Mucosa of stomach (tissue), 1 donor: ENCODE data around the gene INSR.

Experiments
- H3K27me3 ChIP-seq: one replicate; pipeline ENCODE4 v1.7.0; 2013; ENCODE audit warnings: mild to moderate bottlenecking, low read length; ENCODE audit not compliant: control insufficient read depth, insufficient read depth
- H3K36me3 ChIP-seq: one replicate; pipeline ENCODE4 v1.7.0; 2013; ENCODE audit warnings: low read length; ENCODE audit not compliant: control insufficient read depth, insufficient read depth
- H3K4me1 ChIP-seq: one replicate; pipeline ENCODE4 v1.7.0; 2013; ENCODE audit warnings: mild to moderate bottlenecking, low read length; ENCODE audit not compliant: control insufficient read depth, insufficient read depth
- H3K4me3 ChIP-seq: one replicate; pipeline ENCODE4 v1.7.0; 2013; ENCODE audit warnings: low read length
- H3K9ac ChIP-seq: one replicate; pipeline ENCODE4 v1.7.0; 2013; ENCODE audit warnings: mild to moderate bottlenecking, low read length, moderate library complexity
- H3K9me3 ChIP-seq: one replicate; pipeline ENCODE4 v1.7.0; 2013; ENCODE audit warnings: mild to moderate bottlenecking, low read length, moderate library complexity; ENCODE audit not compliant: control insufficient read depth
- donor health status: Pancreatic carcinoma.

Gene INSR

GRCh38 chr19:7137120-7137519 lies 157.1 kb downstream of the INSR start:
- Histone ChIP-seq H3K27me3 (no peaks in the 10 kb centered on the region), H3K9me3 (no peaks in the 10 kb centered on the region), H3K4me1 (peaks cover 16% of the 10 kb centered on the region), H3K36me3 (peaks cover 7% of the 10 kb centered on the region), H3K4me3 (no peak overlapping the region), H3K9ac (no peak overlapping the region)

GRCh38 chr19:7132054-7132453 lies 162.2 kb downstream of the INSR start:
- Histone ChIP-seq H3K4me3 (no peak overlapping the region), H3K36me3 (no peaks in the 10 kb centered on the region), H3K9ac (no peak overlapping the region), H3K9me3 (no peaks in the 10 kb centered on the region), H3K27me3 (no peaks in the 10 kb centered on the region), H3K4me1 (peaks cover 16% of the 10 kb centered on the region)

GRCh38 chr19:7130043-7130442 lies 164.2 kb downstream of the INSR start:
- peaks cover 8% of the 10 kb centered on the region for H3K36me3 ChIP-seq

GRCh38 chr19:7126132-7126531 lies 168.1 kb downstream of the INSR start:
- H3K4me1 ChIP-seq = no peaks in the 10 kb centered on the region
- no peak overlapping the region for H3K4me3 ChIP-seq
- peaks cover 12% of the 10 kb centered on the region for H3K36me3 ChIP-seq
- H3K9me3 ChIP-seq = peaks cover 5% of the 10 kb centered on the region
- no peaks in the 10 kb centered on the region for H3K27me3 ChIP-seq
- no peak overlapping the region for H3K9ac ChIP-seq

More at GRCh38 chr19:7130043-7130442, 164.2 kb downstream of the INSR start:
- H3K4me1 ChIP-seq = peaks cover 4% of the 10 kb centered on the region
- H3K4me3 ChIP-seq = no peak overlapping the region
- H3K27me3 ChIP-seq = no peaks in the 10 kb centered on the region
- H3K9ac ChIP-seq = no peak overlapping the region
- peaks cover 5% of the 10 kb centered on the region for H3K9me3 ChIP-seq

GRCh38 chr19:7125221-7125620 lies 169.0 kb downstream of the INSR start:
- Histone ChIP-seq H3K36me3 (peaks cover 12% of the 10 kb centered on the region), H3K4me1 (no peaks in the 10 kb centered on the region), H3K9ac (no peak overlapping the region), H3K9me3 (peaks cover 5% of the 10 kb centered on the region), H3K4me3 (no peak overlapping the region), H3K27me3 (no peaks in the 10 kb centered on the region)

- H3K4me3 ChIP-seq = no peak overlapping the region
- H3K9ac ChIP-seq = no peak overlapping the region
- H3K36me3 ChIP-seq = peaks cover 12% of the 10 kb centered on the region
- no peaks in the 10 kb centered on the region for H3K4me1 ChIP-seq
- peaks cover 5% of the 10 kb centered on the region for H3K9me3 ChIP-seq
- H3K27me3 ChIP-seq = no peaks in the 10 kb centered on the region
Observed at GRCh38 chr19:7124782-7125181, 169.4 kb downstream of the INSR start.

GRCh38 chr19:7122701-7123100 lies 171.5 kb downstream of the INSR start:
- Histone ChIP-seq H3K4me1 (no peaks in the 10 kb centered on the region), H3K9me3 (peaks cover 5% of the 10 kb centered on the region), H3K4me3 (no peak overlapping the region), H3K27me3 (no peaks in the 10 kb centered on the region), H3K36me3 (peaks cover 12% of the 10 kb centered on the region), H3K9ac (no peak overlapping the region)

GRCh38 chr19:7120499-7120898 lies 173.7 kb downstream of the INSR start:
- no peak overlapping the region for H3K4me3 ChIP-seq
- H3K9ac ChIP-seq = no peak overlapping the region
- no peaks in the 10 kb centered on the region for H3K4me1 ChIP-seq
- no peaks in the 10 kb centered on the region for H3K9me3 ChIP-seq
- no peaks in the 10 kb centered on the region for H3K27me3 ChIP-seq
- peaks cover 4% of the 10 kb centered on the region for H3K36me3 ChIP-seq

- Histone ChIP-seq H3K4me1 (no peaks in the 10 kb centered on the region), H3K9ac (no peak overlapping the region), H3K27me3 (no peaks in the 10 kb centered on the region), H3K36me3 (peaks cover under 1% of the 10 kb centered on the region), H3K9me3 (no peaks in the 10 kb centered on the region), H3K4me3 (no peak overlapping the region)
Observed at GRCh38 chr19:7119582-7119981, 174.6 kb downstream of the INSR start.

GRCh38 chr19:7117248-7117647 lies 177.0 kb downstream of the INSR start:
- Histone ChIP-seq H3K9ac (no peak overlapping the region), H3K4me1 (no peaks in the 10 kb centered on the region), H3K36me3 (no peaks in the 10 kb centered on the region), H3K4me3 (no peak overlapping the region), H3K9me3 (no peaks in the 10 kb centered on the region), H3K27me3 (no peaks in the 10 kb centered on the region)

- no peaks in the 10 kb centered on the region for H3K27me3 ChIP-seq
- no peaks in the 10 kb centered on the region for H3K4me1 ChIP-seq
- H3K9me3 ChIP-seq = no peaks in the 10 kb centered on the region
- no peak overlapping the region for H3K4me3 ChIP-seq
- no peaks in the 10 kb centered on the region for H3K36me3 ChIP-seq
- H3K9ac ChIP-seq = no peak overlapping the region
Observed at GRCh38 chr19:7115721-7116120, 178.5 kb downstream of the INSR start.

GRCh38 chr19:7113233-7113632 lies 181.0 kb downstream of the INSR start:
- H3K36me3 ChIP-seq = no peaks in the 10 kb centered on the region
- H3K4me1 ChIP-seq = no peaks in the 10 kb centered on the region
- no peak overlapping the region for H3K9ac ChIP-seq
- no peaks in the 10 kb centered on the region for H3K9me3 ChIP-seq
- no peaks in the 10 kb centered on the region for H3K27me3 ChIP-seq
- H3K4me3 ChIP-seq = no peak overlapping the region

- no peaks in the 10 kb centered on the region for H3K27me3 ChIP-seq
- H3K9me3 ChIP-seq = no peaks in the 10 kb centered on the region
- no peak overlapping the region for H3K9ac ChIP-seq
- H3K4me1 ChIP-seq = no peaks in the 10 kb centered on the region
- no peaks in the 10 kb centered on the region for H3K36me3 ChIP-seq
- no peak overlapping the region for H3K4me3 ChIP-seq
Observed at GRCh38 chr19:7112675-7113074, 181.5 kb downstream of the INSR start.
